GM23338 (cell line): ENCODE measurements around the gene TRIM32. TPM values are rescaled to one million over a fixed set of nuclear protein-coding genes. Genes with fewer than 3 reads are reported as not detected.

Experiments
- ATAC-seq: fragments of 200-7000 bp; cut with Tn5 transposase; 3 replicates; pipeline ENCODE4 v1.9.1; 2020
- DNase-seq: peaks from one replicate; pipeline ENCODE4 v3.0.0-alpha.2; 2015; ENCODE audit warnings: low spot score
- H2AFZ ChIP-seq: fragments of 200-600 bp; sonication (generic); 2 replicates; pipeline ENCODE4 v1.8.0; 2016; ENCODE audit warnings: antibody characterized with exemption, mild to moderate bottlenecking, moderate library complexity
- H3F3A ChIP-seq: fragments of 200-600 bp; sonication (generic); replicated peaks from 2 replicates; pipeline ENCODE4 v1.8.0; 2017; ENCODE audit warnings: antibody characterized with exemption, mixed run types, low read depth
- H3K27ac ChIP-seq: fragments of 200-600 bp; sonication (generic); 2 replicates; pipeline ENCODE4 v1.6.1; 2016; ENCODE audit warnings: low read depth
- H3K27me3 ChIP-seq: fragments of 200-600 bp; sonication (generic); 2 replicates; pipeline ENCODE4 v1.8.0; 2016; ENCODE audit warnings: mild to moderate bottlenecking, mixed run types, moderate library complexity; ENCODE audit not compliant: insufficient read depth
- H3K36me3 ChIP-seq: fragments of 200-600 bp; sonication (generic); 2 replicates; pipeline ENCODE4 v1.8.0; 2016; ENCODE audit warnings: mild to moderate bottlenecking; ENCODE audit not compliant: insufficient read depth
- H3K4me1 ChIP-seq: fragments of 200-600 bp; sonication (generic); 2 replicates; pipeline ENCODE4 v1.8.0; 2016; ENCODE audit warnings: mild to moderate bottlenecking, moderate library complexity; ENCODE audit not compliant: insufficient read depth
- H3K4me2 ChIP-seq: fragments of 200-600 bp; sonication (generic); 2 replicates; pipeline ENCODE4 v1.7.1; 2017; ENCODE audit warnings: mixed run types
- H3K4me3 ChIP-seq: fragments of 200-600 bp; sonication (generic); 2 replicates; pipeline ENCODE4 v1.6.1; 2016; ENCODE audit warnings: mixed run types
- H3K79me2 ChIP-seq: fragments of 200-600 bp; sonication (generic); replicated peaks from 2 replicates; pipeline ENCODE4 v1.8.0; 2017; ENCODE audit warnings: mild to moderate bottlenecking; ENCODE audit not compliant: insufficient read depth
- H3K9me2 ChIP-seq: fragments of 200-600 bp; sonication (generic); 2 replicates; pipeline ENCODE4 v1.8.0; 2017; ENCODE audit not compliant: insufficient read depth
- H4K20me1 ChIP-seq: fragments of 200-600 bp; sonication (generic); replicated peaks from 2 replicates; pipeline ENCODE4 v1.8.0; 2017; ENCODE audit warnings: mild to moderate bottlenecking; ENCODE audit not compliant: insufficient read depth
- H3K27ac Mint-ChIP-seq: 2 replicates; pipeline ENCODE4 v1.8.0; 2020; ENCODE audit warnings: inconsistent platforms, mild to moderate bottlenecking, moderate library complexity, mixed read lengths
- H3K27me3 Mint-ChIP-seq: 3 replicates; pipeline ENCODE4 v1.8.0; 2022; ENCODE audit warnings: low read depth, mild to moderate bottlenecking, moderate library complexity, mixed read lengths, inconsistent platforms; ENCODE audit not compliant: insufficient read depth, poor library complexity
- H3K36me3 Mint-ChIP-seq: 3 replicates; pipeline ENCODE4 v1.8.0; 2021; ENCODE audit warnings: low read depth, mild to moderate bottlenecking, inconsistent platforms, moderate library complexity, mixed read lengths
- H3K4me1 Mint-ChIP-seq: 3 replicates; pipeline ENCODE4 v1.8.0; 2020; ENCODE audit warnings: mild to moderate bottlenecking, inconsistent platforms, mixed read lengths
- H3K4me3 Mint-ChIP-seq: 3 replicates; pipeline ENCODE4 v1.8.0; 2021; ENCODE audit warnings: moderate library complexity, mild to moderate bottlenecking, inconsistent platforms, mixed read lengths
- H3K9me3 Mint-ChIP-seq: 3 replicates; pipeline ENCODE4 v1.8.0; 2020; ENCODE audit warnings: moderate library complexity, mild to moderate bottlenecking, inconsistent platforms, mixed read lengths
- CREB1 ChIP-seq: fragments of 250-450 bp; sonication (Bioruptor Pico); IDR thresholded peaks from 2 replicates; pipeline ENCODE4 v1.5.0; 2020; ENCODE audit warnings: low read depth, mild to moderate bottlenecking, moderate library complexity
- JUNB ChIP-seq: IDR thresholded peaks from one replicate; pipeline ENCODE4 v1.6.1; 2016; ENCODE audit warnings: antibody characterized with exemption; ENCODE audit not compliant: unreplicated experiment
- STAT1 ChIP-seq: IDR thresholded peaks from one replicate; pipeline ENCODE4 v1.6.1; 2016; ENCODE audit warnings: antibody characterized with exemption; ENCODE audit not compliant: unreplicated experiment
- ZNF331 ChIP-seq: fragments of 250-450 bp; sonication (Bioruptor Pico); IDR thresholded peaks from 2 replicates; pipeline ENCODE4 v1.5.0; 2020; ENCODE audit warnings: low read depth, mild to moderate bottlenecking, moderate library complexity
- polyA plus RNA-seq: library from polyadenylated mRNA; unstranded; fragments of >200 nt; fragmentation: Nextera tagmentation; extraction: Ambion mirVana; gene quantifications from 2 replicates; pipeline ENCODE4 v1.2.1, GENCODE V29; 2016
- total RNA-seq: library from RNA; depleted of rRNA; stranded (reverse); fragments of >200 nt; shearing (Covaris generic); gene quantifications from 2 replicates; pipeline ENCODE4 v1.2.3, GENCODE V29; 2014
- TF ChIP-seq, protein P1 (sequence below): IDR thresholded peaks from one replicate; pipeline ENCODE4 v1.6.1; 2018; ENCODE audit warnings: antibody characterized with exemption; ENCODE audit not compliant: unreplicated experiment
- TF ChIP-seq, protein P2 (sequence below): fragments of 250-450 bp; sonication (Bioruptor Pico); IDR thresholded peaks from 2 replicates; pipeline ENCODE4 v1.5.0; 2020; ENCODE audit warnings: mild to moderate bottlenecking, moderate library complexity
- TF ChIP-seq, protein P3 (sequence below), 2 experiments: fragments of 200-600 bp in 1 of 2; sonication (generic) in 1 of 2; conservative IDR thresholded peaks; 2 replicates each; pipeline versions ENCODE4 v1.5.1 to v1.6.1; 2016 to 2017; ENCODE audit warnings: antibody characterized with exemption in 2 of 2, low read depth in 2 of 2, mild to moderate bottlenecking in 2 of 2, moderate library complexity in 1 of 2

Gene TRIM32
- total and polyA plus RNA-seq, 2 experiments from 2014 or later: 6.7 to 16.3 TPM

DNA sequence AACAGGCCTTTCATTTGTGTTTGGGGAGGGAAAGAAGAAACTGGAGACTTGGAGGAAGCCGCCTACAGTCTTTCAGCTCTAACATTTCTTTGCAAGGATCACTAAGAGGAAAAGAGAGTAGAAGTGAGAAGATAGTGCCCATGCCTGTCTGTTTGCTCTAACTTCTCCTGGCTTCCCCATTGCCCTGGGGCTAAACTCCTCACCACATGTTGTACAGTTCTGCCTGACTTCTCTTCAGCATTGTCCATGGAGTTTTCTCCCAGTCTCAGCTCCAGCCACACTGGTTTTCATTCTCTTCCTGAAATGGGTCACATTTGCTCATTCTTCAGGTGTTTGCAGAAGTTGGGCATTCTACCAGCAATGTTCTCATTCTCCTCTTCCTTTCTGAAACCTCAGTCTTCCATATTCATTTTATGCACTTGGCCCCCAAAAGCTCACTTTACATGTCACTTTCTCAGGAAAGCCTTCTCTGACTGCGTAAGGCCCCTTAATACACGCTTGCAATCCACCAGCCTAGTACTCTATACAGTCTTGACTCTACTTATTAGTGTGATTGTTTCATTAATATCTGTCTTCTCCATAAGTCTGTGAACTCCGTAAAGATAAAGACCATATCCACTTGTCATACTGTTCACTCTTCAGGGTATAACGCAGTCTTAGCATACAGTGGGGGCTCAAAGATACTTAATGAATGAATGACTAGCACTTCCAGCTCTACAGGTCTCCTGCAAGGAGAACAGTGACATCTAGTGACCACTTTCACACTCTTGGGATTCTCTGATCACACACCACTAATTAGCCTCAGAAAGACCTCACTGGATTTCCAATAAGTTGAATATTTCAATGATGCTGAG, 40.2 kb upstream of the TRIM32 start:
- Mint-ChIP-seq H3K36me3 (no peaks in the 10 kb centered on the region), H3K27ac (peak overlapping the region; percentile 18; the same call in 1 of the 2 replicates), H3K4me1 (no peaks in the 10 kb centered on the region), H3K27me3 (no peaks in the 10 kb centered on the region), H3K9me3 (no peaks in the 10 kb centered on the region), H3K4me3 (no peak overlapping the region)
- Histone ChIP-seq H3K4me1 (no peaks in the 10 kb centered on the region), H3K79me2 (no peaks in the 10 kb centered on the region), H2AFZ (no peak overlapping the region), H3K9me2 (no peaks in the 10 kb centered on the region), H3F3A (no peaks in the 10 kb centered on the region), H3K4me2 (no peak overlapping the region), H4K20me1 (no peaks in the 10 kb centered on the region), H3K4me3 (no peak overlapping the region), H3K27me3 (no peaks in the 10 kb centered on the region), H3K27ac (no peak overlapping the region), H3K36me3 (no peaks in the 10 kb centered on the region)
- DNase-seq (peak; percentile 67), ATAC-seq (peak; percentile 94)
- no peak for TF ChIP-seq CREB1 (CRISPR knock-in tag)
- no peak for TF ChIP-seq JUNB
- TF ChIP-seq ZNF331 (CRISPR knock-in tag): no peak
- TF ChIP-seq, protein P1, sequence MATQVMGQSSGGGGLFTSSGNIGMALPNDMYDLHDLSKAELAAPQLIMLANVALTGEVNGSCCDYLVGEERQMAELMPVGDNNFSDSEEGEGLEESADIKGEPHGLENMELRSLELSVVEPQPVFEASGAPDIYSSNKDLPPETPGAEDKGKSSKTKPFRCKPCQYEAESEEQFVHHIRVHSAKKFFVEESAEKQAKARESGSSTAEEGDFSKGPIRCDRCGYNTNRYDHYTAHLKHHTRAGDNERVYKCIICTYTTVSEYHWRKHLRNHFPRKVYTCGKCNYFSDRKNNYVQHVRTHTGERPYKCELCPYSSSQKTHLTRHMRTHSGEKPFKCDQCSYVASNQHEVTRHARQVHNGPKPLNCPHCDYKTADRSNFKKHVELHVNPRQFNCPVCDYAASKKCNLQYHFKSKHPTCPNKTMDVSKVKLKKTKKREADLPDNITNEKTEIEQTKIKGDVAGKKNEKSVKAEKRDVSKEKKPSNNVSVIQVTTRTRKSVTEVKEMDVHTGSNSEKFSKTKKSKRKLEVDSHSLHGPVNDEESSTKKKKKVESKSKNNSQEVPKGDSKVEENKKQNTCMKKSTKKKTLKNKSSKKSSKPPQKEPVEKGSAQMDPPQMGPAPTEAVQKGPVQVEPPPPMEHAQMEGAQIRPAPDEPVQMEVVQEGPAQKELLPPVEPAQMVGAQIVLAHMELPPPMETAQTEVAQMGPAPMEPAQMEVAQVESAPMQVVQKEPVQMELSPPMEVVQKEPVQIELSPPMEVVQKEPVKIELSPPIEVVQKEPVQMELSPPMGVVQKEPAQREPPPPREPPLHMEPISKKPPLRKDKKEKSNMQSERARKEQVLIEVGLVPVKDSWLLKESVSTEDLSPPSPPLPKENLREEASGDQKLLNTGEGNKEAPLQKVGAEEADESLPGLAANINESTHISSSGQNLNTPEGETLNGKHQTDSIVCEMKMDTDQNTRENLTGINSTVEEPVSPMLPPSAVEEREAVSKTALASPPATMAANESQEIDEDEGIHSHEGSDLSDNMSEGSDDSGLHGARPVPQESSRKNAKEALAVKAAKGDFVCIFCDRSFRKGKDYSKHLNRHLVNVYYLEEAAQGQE: no peak
- TF ChIP-seq, protein P2, sequence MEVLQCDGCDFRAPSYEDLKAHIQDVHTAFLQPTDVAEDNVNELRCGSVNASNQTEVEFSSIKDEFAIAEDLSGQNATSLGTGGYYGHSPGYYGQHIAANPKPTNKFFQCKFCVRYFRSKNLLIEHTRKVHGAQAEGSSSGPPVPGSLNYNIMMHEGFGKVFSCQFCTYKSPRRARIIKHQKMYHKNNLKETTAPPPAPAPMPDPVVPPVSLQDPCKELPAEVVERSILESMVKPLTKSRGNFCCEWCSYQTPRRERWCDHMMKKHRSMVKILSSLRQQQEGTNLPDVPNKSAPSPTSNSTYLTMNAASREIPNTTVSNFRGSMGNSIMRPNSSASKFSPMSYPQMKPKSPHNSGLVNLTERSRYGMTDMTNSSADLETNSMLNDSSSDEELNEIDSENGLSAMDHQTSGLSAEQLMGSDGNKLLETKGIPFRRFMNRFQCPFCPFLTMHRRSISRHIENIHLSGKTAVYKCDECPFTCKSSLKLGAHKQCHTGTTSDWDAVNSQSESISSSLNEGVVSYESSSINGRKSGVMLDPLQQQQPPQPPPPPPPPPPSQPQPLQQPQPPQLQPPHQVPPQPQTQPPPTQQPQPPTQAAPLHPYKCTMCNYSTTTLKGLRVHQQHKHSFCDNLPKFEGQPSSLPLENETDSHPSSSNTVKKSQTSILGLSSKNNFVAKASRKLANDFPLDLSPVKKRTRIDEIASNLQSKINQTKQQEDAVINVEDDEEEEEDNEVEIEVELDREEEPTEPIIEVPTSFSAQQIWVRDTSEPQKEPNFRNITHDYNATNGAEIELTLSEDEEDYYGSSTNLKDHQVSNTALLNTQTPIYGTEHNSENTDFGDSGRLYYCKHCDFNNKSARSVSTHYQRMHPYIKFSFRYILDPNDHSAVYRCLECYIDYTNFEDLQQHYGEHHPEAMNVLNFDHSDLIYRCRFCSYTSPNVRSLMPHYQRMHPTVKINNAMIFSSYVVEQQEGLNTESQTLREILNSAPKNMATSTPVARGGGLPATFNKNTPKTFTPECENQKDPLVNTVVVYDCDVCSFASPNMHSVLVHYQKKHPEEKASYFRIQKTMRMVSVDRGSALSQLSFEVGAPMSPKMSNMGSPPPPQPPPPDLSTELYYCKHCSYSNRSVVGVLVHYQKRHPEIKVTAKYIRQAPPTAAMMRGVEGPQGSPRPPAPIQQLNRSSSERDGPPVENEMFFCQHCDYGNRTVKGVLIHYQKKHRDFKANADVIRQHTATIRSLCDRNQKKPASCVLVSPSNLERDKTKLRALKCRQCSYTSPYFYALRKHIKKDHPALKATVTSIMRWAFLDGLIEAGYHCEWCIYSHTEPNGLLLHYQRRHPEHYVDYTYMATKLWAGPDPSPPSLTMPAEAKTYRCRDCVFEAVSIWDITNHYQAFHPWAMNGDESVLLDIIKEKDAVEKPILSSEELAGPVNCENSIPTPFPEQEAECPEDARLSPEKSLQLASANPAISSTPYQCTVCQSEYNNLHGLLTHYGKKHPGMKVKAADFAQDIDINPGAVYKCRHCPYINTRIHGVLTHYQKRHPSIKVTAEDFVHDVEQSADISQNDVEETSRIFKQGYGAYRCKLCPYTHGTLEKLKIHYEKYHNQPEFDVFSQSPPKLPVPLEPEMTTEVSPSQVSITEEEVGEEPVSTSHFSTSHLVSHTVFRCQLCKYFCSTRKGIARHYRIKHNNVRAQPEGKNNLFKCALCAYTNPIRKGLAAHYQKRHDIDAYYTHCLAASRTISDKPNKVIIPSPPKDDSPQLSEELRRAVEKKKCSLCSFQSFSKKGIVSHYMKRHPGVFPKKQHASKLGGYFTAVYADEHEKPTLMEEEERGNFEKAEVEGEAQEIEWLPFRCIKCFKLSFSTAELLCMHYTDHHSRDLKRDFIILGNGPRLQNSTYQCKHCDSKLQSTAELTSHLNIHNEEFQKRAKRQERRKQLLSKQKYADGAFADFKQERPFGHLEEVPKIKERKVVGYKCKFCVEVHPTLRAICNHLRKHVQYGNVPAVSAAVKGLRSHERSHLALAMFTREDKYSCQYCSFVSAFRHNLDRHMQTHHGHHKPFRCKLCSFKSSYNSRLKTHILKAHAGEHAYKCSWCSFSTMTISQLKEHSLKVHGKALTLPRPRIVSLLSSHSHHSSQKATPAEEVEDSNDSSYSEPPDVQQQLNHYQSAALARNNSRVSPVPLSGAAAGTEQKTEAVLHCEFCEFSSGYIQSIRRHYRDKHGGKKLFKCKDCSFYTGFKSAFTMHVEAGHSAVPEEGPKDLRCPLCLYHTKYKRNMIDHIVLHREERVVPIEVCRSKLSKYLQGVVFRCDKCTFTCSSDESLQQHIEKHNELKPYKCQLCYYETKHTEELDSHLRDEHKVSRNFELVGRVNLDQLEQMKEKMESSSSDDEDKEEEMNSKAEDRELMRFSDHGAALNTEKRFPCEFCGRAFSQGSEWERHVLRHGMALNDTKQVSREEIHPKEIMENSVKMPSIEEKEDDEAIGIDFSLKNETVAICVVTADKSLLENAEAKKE: no peak
- TF ChIP-seq STAT1: no peak
- TF ChIP-seq, protein P3, sequence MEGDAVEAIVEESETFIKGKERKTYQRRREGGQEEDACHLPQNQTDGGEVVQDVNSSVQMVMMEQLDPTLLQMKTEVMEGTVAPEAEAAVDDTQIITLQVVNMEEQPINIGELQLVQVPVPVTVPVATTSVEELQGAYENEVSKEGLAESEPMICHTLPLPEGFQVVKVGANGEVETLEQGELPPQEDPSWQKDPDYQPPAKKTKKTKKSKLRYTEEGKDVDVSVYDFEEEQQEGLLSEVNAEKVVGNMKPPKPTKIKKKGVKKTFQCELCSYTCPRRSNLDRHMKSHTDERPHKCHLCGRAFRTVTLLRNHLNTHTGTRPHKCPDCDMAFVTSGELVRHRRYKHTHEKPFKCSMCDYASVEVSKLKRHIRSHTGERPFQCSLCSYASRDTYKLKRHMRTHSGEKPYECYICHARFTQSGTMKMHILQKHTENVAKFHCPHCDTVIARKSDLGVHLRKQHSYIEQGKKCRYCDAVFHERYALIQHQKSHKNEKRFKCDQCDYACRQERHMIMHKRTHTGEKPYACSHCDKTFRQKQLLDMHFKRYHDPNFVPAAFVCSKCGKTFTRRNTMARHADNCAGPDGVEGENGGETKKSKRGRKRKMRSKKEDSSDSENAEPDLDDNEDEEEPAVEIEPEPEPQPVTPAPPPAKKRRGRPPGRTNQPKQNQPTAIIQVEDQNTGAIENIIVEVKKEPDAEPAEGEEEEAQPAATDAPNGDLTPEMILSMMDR (conservative IDR thresholded peaks at IDR 0.05; ENCODE audit: low read depth in 2 of 2): peak; percentile 72 to 90
